Pancreas (tissue), 10 donors: ENCODE data around the gene CCNI. TPM values are rescaled to one million over a fixed set of nuclear protein-coding genes. Genes with fewer than 3 reads are reported as not detected.

Source experiments
- ATAC-seq, 4 donors: fragments of 200-7000 bp; cut with Tn5 transposase; one replicate each; pipeline versions ENCODE4 v1.8.0 to v1.9.1; 2020; ENCODE audit warnings: mild to moderate bottlenecking in 4 of 4, moderate library complexity in 4 of 4
- DNase-seq, 6 donors: peaks; one replicate each; pipeline ENCODE4 v3.0.0-alpha.2; 2020
- FAIRE-seq: peaks from 2 replicates; lab custom pipeline; 2012; peaks lifted over from hg19 to GRCh38; lab: Jason Lieb, UNC
- H3K27ac ChIP-seq, 4 donors: fragments of 200-600 bp; sonication (generic); 1 replicate in 3 of 4; 2 replicates in 1 of 4; pipeline versions ENCODE4 v1.5.0 to v1.8.0; 2020
- H3K27me3 ChIP-seq, 4 donors: fragments of 200-600 bp; one replicate each; pipeline ENCODE4 v1.8.0; 2021
- H3K36me3 ChIP-seq, 3 donors: fragments of 200-600 bp; sonication (generic) in 1 of 3; one replicate each; pipeline versions ENCODE4 v1.5.0 to v1.8.0; 2020 to 2021
- H3K4me1 ChIP-seq, 3 donors: fragments of 200-600 bp; one replicate each; pipeline ENCODE4 v1.8.0; 2021
- H3K4me3 ChIP-seq, 4 donors: fragments of 200-600 bp; sonication (generic) in 2 of 4; one replicate each; pipeline versions ENCODE4 v1.5.0 to v1.8.0; 2020 to 2021
- H3K9me3 ChIP-seq, 4 donors: fragments of 200-600 bp; one replicate each; pipeline ENCODE4 v1.8.0; 2021
- CTCF ChIP-seq, 4 donors: fragments of 200-600 bp; sonication (generic) in 3 of 4; IDR thresholded peaks; one replicate each; pipeline versions ENCODE4 v1.5.0 to v1.8.0; 2021; ENCODE audit warnings: antibody characterized with exemption in 4 of 4
- WGBS, 2 donors: extraction: QIAGEN DNeasy Blood & Tissue Kit; methylation state at CpG; one replicate each; pipeline ENCODE4 v1.1.7; 2013; 5-methylcytosine and 5-hydroxymethylcytosine counted together
- intact Hi-C, 3 donors: fragments of 100-400 bp; cut with DNase I; formaldehyde crosslinking; loops; one replicate each; pipeline versions ENCODE4 v1.11.1 to v1.14.2; 2022
- polyA plus RNA-seq, 2 donors: library from polyadenylated mRNA; stranded (reverse); fragments of 200-250 nt; gene quantifications; one replicate each; pipeline ENCODE4 v1.2.3, GENCODE V29; 2013
- total RNA-seq, 6 donors: library from RNA; stranded (reverse); fragmentation: NEBNext Ultra II Directional in 4 of 6; extraction: Animal tissue kit (Norgen Biotek cat#: 25700) in 4 of 6; gene quantifications; one replicate each; pipeline versions ENCODE4 v1.2.1 to v1.2.4, GENCODE V29; 2021 to 2023
- donor health status: healthy with polysubstance abuse.
- donor health status: DM: no; HTN: no; CAD: no; lungs with moderate emphysema.
- donor health status: DM: no; HTN: no; CAD: no.
- donor health status: control.
- donor health status: control.
- donor health status: Bipolar disorder and iron deficiency.
- donor health status: DM: yes; HTN: yes; CAD: no.
- donor health status: DM: no; HTN: no; CAD: no.
- donor health status: DM: no; HTN: no; CAD: no.
- donor health status: DM: yes; HTN: yes; CAD: no.

CCNI gene
- total and polyA plus RNA-seq, 8 donors: 33.3 to 196 (median 152) TPM

- Histone ChIP-seq H3K9me3 (no peaks in the 10 kb centered on the region), H3K4me1 (peaks cover 0 to 7% (median 0%) of the 10 kb centered on the region in 3 donors), H3K36me3 (peaks cover 0 to 35% (median 5%) of the 10 kb centered on the region in 3 donors), H3K27me3 (no peaks in the 10 kb centered on the region), H3K4me3 (no peak overlapping the region), H3K27ac (no peak overlapping the region)
- TF ChIP-seq CTCF (IDR thresholded peaks at IDR 0.05): no peak
- intact Hi-C loops: no loop called here
- ATAC-seq (no peak), FAIRE-seq (no peak), DNase-seq (no peak)
Observed at GRCh38 chr4:77062856-77063255, 12.9 kb downstream of the CCNI start.

GRCh38 chr4:77052352-77052751, 23.4 kb downstream of the CCNI start:
- H3K9me3 ChIP-seq: no peaks in the 10 kb centered on the region
- H3K36me3 ChIP-seq: peaks cover 0 to 54% (median 4%) of the 10 kb centered on the region in 3 donors
- WGBS, 2 donors: 77 to 97% methylated on average over 3 of the region's 3 CpGs
- TF ChIP-seq CTCF (IDR thresholded peaks at IDR 0.05): peak in 3 of 4 donors; percentile 11 to 32 (median 25)
- DNase-seq: peak in 5 of 6 donors; percentile 31 to 81 (median 57)
- H3K4me1 ChIP-seq: no peaks in the 10 kb centered on the region
- intact Hi-C loops: no loop called here
- no peak for FAIRE-seq
- peak; percentile 42 to 81 (median 70) for ATAC-seq
- H3K4me3 ChIP-seq: no peak overlapping the region
- no peaks in the 10 kb centered on the region for H3K27me3 ChIP-seq
- no peak overlapping the region for H3K27ac ChIP-seq

GRCh38 chr4:77050962-77051361, 24.8 kb downstream of the CCNI start:
- ATAC-seq (no peak), FAIRE-seq (no peak), DNase-seq (no peak)
- intact Hi-C loops: no loop called here
- 86 to 94% methylated on average over 3 of the region's 3 CpGs for WGBS, 2 donors
- no peak overlapping the region for H3K4me3 ChIP-seq
- H3K9me3 ChIP-seq: no peaks in the 10 kb centered on the region
- TF ChIP-seq CTCF (IDR thresholded peaks at IDR 0.05): no peak
- no peak overlapping the region for H3K27ac ChIP-seq
- no peaks in the 10 kb centered on the region for H3K27me3 ChIP-seq
- no peaks in the 10 kb centered on the region for H3K4me1 ChIP-seq
- H3K36me3 ChIP-seq: peaks cover 0 to 59% (median 4%) of the 10 kb centered on the region in 3 donors

- no peak for DNase-seq
Observed at GRCh38 chr4:77047037-77047436, 28.8 kb downstream of the CCNI start.

More at GRCh38 chr4:77047037-77047436, 28.8 kb downstream of the CCNI start:
- no peaks in the 10 kb centered on the region for H3K9me3 ChIP-seq
- H3K27ac ChIP-seq: no peak overlapping the region
- no peak for FAIRE-seq
- no peaks in the 10 kb centered on the region for H3K27me3 ChIP-seq
- TF ChIP-seq CTCF (IDR thresholded peaks at IDR 0.05): peak in 1 of 4 donors; percentile 6
- H3K36me3 ChIP-seq: peaks cover 0 to 36% (median 0%) of the 10 kb centered on the region in 3 donors
- H3K4me1 ChIP-seq: no peaks in the 10 kb centered on the region
- intact Hi-C loops: loop anchor here in 1 of 3 donors (10.0 kb wide), 1 partner anchor 158 kb away; no protein-coding TSS in a partner anchor
- no peak overlapping the region for H3K4me3 ChIP-seq
- ATAC-seq: no peak
